GM18505 (cell line): ENCODE data around the gene UBQLN3.

ENCODE experiments used
- ATAC-seq: cut with Tn5 transposase; IDR thresholded peaks from one replicate; pipeline ENCODE4 v1.9.1; 2021; ENCODE audit not compliant: unreplicated experiment
- POLR2A ChIP-seq: IDR thresholded peaks from 4 replicates; pipeline ENCODE4 v1.6.1; 2011; ENCODE audit warnings: borderline replicate concordance; ENCODE audit not compliant: insufficient read depth, insufficient read length; ENCODE audit errors: extremely low read depth

The UBQLN3 gene

GRCh38 chr11:5509803-5510202 lies at the start of gene UBQLN3:
Gene UBQLN3, minus strand, starts transcription at chr11:5509957. Its CDS starts 399 bp downstream, at chr11:5509558.
- TF ChIP-seq POLR2A, result no peak

GRCh38 chr11:5557751-5558150 lies 48.0 kb upstream of the UBQLN3 start:
- no peak for TF ChIP-seq POLR2A
- ATAC-seq, result no peak

More at GRCh38 chr11:5509803-5510202, at the start of gene UBQLN3:
- ATAC-seq, result no peak

- ATAC-seq, result no peak
- TF ChIP-seq POLR2A, result no peak
These were observed 46.9 kb upstream of the UBQLN3 start for GRCh38 chr11:5556596-5557188.

GRCh38 chr11:5553343-5553742 lies 43.6 kb upstream of the UBQLN3 start:
- ATAC-seq, result no peak

GRCh38 chr11:5550440-5551095 lies 40.8 kb upstream of the UBQLN3 start:
- no peak for TF ChIP-seq POLR2A
- no peak for ATAC-seq

More at GRCh38 chr11:5553343-5553742, 43.6 kb upstream of the UBQLN3 start:
- TF ChIP-seq POLR2A, result no peak

GRCh38 chr11:5548440-5548839 lies 38.7 kb upstream of the UBQLN3 start, which contains the start of gene OR52H1:
Gene OR52H1, minus strand, starts transcription at chr11:5548540. Its CDS starts 3,035 bp downstream, at chr11:5545505.
- ATAC-seq, result no peak
- TF ChIP-seq POLR2A, result no peak

GRCh38 chr11:5547982-5548381 lies 38.2 kb upstream of the UBQLN3 start:
- no peak for ATAC-seq
- no peak for TF ChIP-seq POLR2A

- TF ChIP-seq POLR2A, result no peak
- no peak for ATAC-seq
These were observed 36.7 kb upstream of the UBQLN3 start for GRCh38 chr11:5546457-5546856.

- ATAC-seq, result no peak
- TF ChIP-seq POLR2A, result no peak
These were observed 31.7 kb upstream of the UBQLN3 start for GRCh38 chr11:5541427-5541826.

- ATAC-seq, result no peak
- TF ChIP-seq POLR2A, result no peak
These were observed 26.7 kb upstream of the UBQLN3 start for GRCh38 chr11:5536482-5536881.

GRCh38 chr11:5534046-5534445 lies 24.3 kb upstream of the UBQLN3 start:
- ATAC-seq, result no peak
- no peak for TF ChIP-seq POLR2A

GRCh38 chr11:5531053-5531831 lies 21.5 kb upstream of the UBQLN3 start:
- no peak for TF ChIP-seq POLR2A
- no peak for ATAC-seq

- no peak for TF ChIP-seq POLR2A
These were observed 18.7 kb upstream of the UBQLN3 start for GRCh38 chr11:5528495-5528894.

More at GRCh38 chr11:5528495-5528894, 18.7 kb upstream of the UBQLN3 start:
- no peak for ATAC-seq
